Thyroid gland (tissue), 4 donors: ENCODE measurements around the gene KIRREL3.

Source experiments
- CTCF ChIP-seq, 6 experiments: fragments of 200-600 bp in 3 of 6; fragments of 450-650 bp in 3 of 6; sonication (generic) in 3 of 6; IDR thresholded peaks; one replicate each; pipeline ENCODE4 v1.5.1; 2016 to 2019; ENCODE audit warnings: antibody characterized with exemption in 6 of 6, mild to moderate bottlenecking in 2 of 6, inconsistent platforms in 1 of 6, moderate library complexity in 1 of 6
- POLR2A ChIP-seq, 2 donors: fragments of 450-650 bp; IDR thresholded peaks; one replicate each; pipeline ENCODE4 v1.6.1; 2017; ENCODE audit warnings: antibody characterized with exemption in 2 of 2, mild to moderate bottlenecking in 2 of 2, moderate library complexity in 1 of 2

- TF ChIP-seq CTCF (IDR thresholded peaks at IDR 0.05) (no peak), POLR2A (IDR thresholded peaks at IDR 0.05) (no peak)
These were observed 27.2 kb upstream of the KIRREL3 start for GRCh38 chr11:127027789-127028188.
